ENCODE data around the gene CUEDC1. TPM values are rescaled to one million over a fixed set of nuclear protein-coding genes. Genes with fewer than 3 reads are reported as not detected.

The CUEDC1 gene
- polyA plus RNA-seq, 2 of the 4 experiments (the other 2 are of a cell fraction), result 44.3 to 90.6 TPM

GRCh38 chr17:57811638-57812280, 143.5 kb downstream of the CUEDC1 start:
- Histone ChIP-seq H3K9me3 (0 out of 3 replicates have a peak, but pooled peaks cover 4% of the 10 kb centered on the region), H3K4me2 (no peak overlapping the region), H3K27ac (no peak overlapping the region), H3K4me1 (no peaks in the 10 kb centered on the region), H3K4me3 (no peak overlapping the region)
- peak; percentile 61 to 65; a peak in 4 of 6 replicates for ATAC-seq
- 73% methylated on average over 8 of the region's 8 CpGs for WGBS (ENCODE audit: missing lambda C conversion rate)
- FAIRE-seq, result no peak
- ChIA-PET POLR2A (no interaction called here), CTCF (interaction anchor here (0.9 to 5.9 kb wide), 8 partner anchors 18 to 569 kb away, joined by 3 to 25 read pairs (median 4); no protein-coding TSS in a partner anchor)
- TF ChIP-seq CTCF (IDR thresholded peaks at IDR 0.05) (no peak), POLR2A (IDR thresholded peaks at IDR 0.05; ENCODE audit: low read length) (no peak)
- TF ChIP-seq, protein P1, sequence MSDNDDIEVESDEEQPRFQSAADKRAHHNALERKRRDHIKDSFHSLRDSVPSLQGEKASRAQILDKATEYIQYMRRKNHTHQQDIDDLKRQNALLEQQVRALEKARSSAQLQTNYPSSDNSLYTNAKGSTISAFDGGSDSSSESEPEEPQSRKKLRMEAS (IDR thresholded peaks at IDR 0.05), result no peak
- TF ChIP-seq, protein P2, sequence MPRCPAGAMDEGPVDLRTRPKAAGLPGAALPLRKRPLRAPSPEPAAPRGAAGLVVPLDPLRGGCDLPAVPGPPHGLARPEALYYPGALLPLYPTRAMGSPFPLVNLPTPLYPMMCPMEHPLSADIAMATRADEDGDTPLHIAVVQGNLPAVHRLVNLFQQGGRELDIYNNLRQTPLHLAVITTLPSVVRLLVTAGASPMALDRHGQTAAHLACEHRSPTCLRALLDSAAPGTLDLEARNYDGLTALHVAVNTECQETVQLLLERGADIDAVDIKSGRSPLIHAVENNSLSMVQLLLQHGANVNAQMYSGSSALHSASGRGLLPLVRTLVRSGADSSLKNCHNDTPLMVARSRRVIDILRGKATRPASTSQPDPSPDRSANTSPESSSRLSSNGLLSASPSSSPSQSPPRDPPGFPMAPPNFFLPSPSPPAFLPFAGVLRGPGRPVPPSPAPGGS (IDR thresholded peaks at IDR 0.05), result no peak
- DNase-seq (ENCODE audit: low read depth in 1 of 2, low spot score in 1 of 2), result no peak

Small RNA genes within 50 kb of the gene (small RNA-seq; reads per million reads assigned to genes)
- 0 reads per million in 6 experiments for gene AC015813.4

Other genes with a start within 250 kb of the CUEDC1 start
- not detected in 2 replicates for gene CCDC182, start 210.1 kb downstream of the CUEDC1 start, polyA plus RNA-seq (2011; rRNA removed)
- not detected in 3 replicates for gene CCDC182, start 210.1 kb downstream of the CUEDC1 start, polyA plus RNA-seq (2017; fragmentation: RNase III; extraction: RNeasy Plus Mini Kit Qiagen cat#74134 plus additional on column Dnase treatment)
- gene MRPS23, start 105.4 kb downstream of the CUEDC1 start, polyA plus RNA-seq (2011; rRNA removed), result 73.2 and 110 TPM in 2 replicates
- 140 to 164 TPM (median 153 TPM) in 3 replicates for gene MRPS23, start 105.4 kb downstream of the CUEDC1 start, polyA plus RNA-seq (2017; fragmentation: RNase III; extraction: RNeasy Plus Mini Kit Qiagen cat#74134 plus additional on column Dnase treatment)
- gene VEZF1, start 32.8 kb upstream of the CUEDC1 start, polyA plus RNA-seq (2011; rRNA removed), result 57.7 and 63.8 TPM in 2 replicates
- 48.1 to 55.5 TPM (median 50.3 TPM) in 3 replicates for gene VEZF1, start 32.8 kb upstream of the CUEDC1 start, polyA plus RNA-seq (2017; fragmentation: RNase III; extraction: RNeasy Plus Mini Kit Qiagen cat#74134 plus additional on column Dnase treatment)
- gene SRSF1, start 51.8 kb upstream of the CUEDC1 start, polyA plus RNA-seq (2011; rRNA removed), result 332 and 490 TPM in 2 replicates
- 364 to 399 TPM (median 368 TPM) in 3 replicates for gene SRSF1, start 51.8 kb upstream of the CUEDC1 start, polyA plus RNA-seq (2017; fragmentation: RNase III; extraction: RNeasy Plus Mini Kit Qiagen cat#74134 plus additional on column Dnase treatment)
- gene DYNLL2, start 128.0 kb upstream of the CUEDC1 start, polyA plus RNA-seq (2011; rRNA removed), result 19.6 TPM in 2 replicates
- 33.2 to 34.1 TPM (median 33.7 TPM) in 3 replicates for gene DYNLL2, start 128.0 kb upstream of the CUEDC1 start, polyA plus RNA-seq (2017; fragmentation: RNase III; extraction: RNeasy Plus Mini Kit Qiagen cat#74134 plus additional on column Dnase treatment)
- 0.03 and 0.04 TPM in 2 replicates for gene OR4D1, start 193.0 kb upstream of the CUEDC1 start, polyA plus RNA-seq (2011; rRNA removed)
- gene OR4D1, start 193.0 kb upstream of the CUEDC1 start, polyA plus RNA-seq (2017; fragmentation: RNase III; extraction: RNeasy Plus Mini Kit Qiagen cat#74134 plus additional on column Dnase treatment), result 0.03 TPM in 1 of 3 replicates, not detected in the others
- not detected in 2 replicates for gene OR4D2, start 211.6 kb upstream of the CUEDC1 start, polyA plus RNA-seq (2011; rRNA removed)
- gene OR4D2, start 211.6 kb upstream of the CUEDC1 start, polyA plus RNA-seq (2017; fragmentation: RNase III; extraction: RNeasy Plus Mini Kit Qiagen cat#74134 plus additional on column Dnase treatment), result not detected in 3 replicates
- gene EPX, start 237.3 kb upstream of the CUEDC1 start, polyA plus RNA-seq (2011; rRNA removed), result not detected in 2 replicates
- not detected in 3 replicates for gene EPX, start 237.3 kb upstream of the CUEDC1 start, polyA plus RNA-seq (2017; fragmentation: RNase III; extraction: RNeasy Plus Mini Kit Qiagen cat#74134 plus additional on column Dnase treatment)